ENCODE data around the gene BACE1.
"Not testable (repeated sequence)": the region's sequence is repeated elsewhere in the genome, so short reads cannot be mapped to it uniquely, and the experiment has no call there.

Gene BACE1

GRCh38 chr11:117271208-117271607 is 44.8 kb downstream of the BACE1 start:
- POLR2A ChIA-PET (ENCODE audit: low non-redundant PET), result no interaction called here
- no peak for TF ChIP-seq CTCF (conservative IDR thresholded peaks at IDR 0.05; ENCODE audit: low read depth)
- CTCF ChIA-PET, result interaction anchor here (0.6 kb wide), 1 partner anchor 30 kb away, joined by 3 read pairs; no protein-coding TSS in a partner anchor
- H3K27ac ChIP-seq, result no peak overlapping the region
- no peak for DNase-seq (ENCODE audit: low spot score)

GRCh38 chr11:117269856-117270255 is 46.2 kb downstream of the BACE1 start:
- ChIA-PET POLR2A (ENCODE audit: low non-redundant PET) (no interaction called here), CTCF (interaction anchor here (0.7 kb wide), 1 partner anchor 14 kb away, joined by 3 read pairs; no protein-coding TSS in a partner anchor)
- TF ChIP-seq CTCF (conservative IDR thresholded peaks at IDR 0.05; ENCODE audit: low read depth), result no peak
- DNase-seq (ENCODE audit: low spot score), result no peak
- H3K27ac ChIP-seq, result no peak overlapping the region

GRCh38 chr11:117265745-117266144 is 50.3 kb downstream of the BACE1 start:
- ChIA-PET POLR2A (ENCODE audit: low non-redundant PET) (no interaction called here), CTCF (no interaction called here)

GRCh38 chr11:117264624-117265323 is 51.3 kb downstream of the BACE1 start:
- DNase-seq (ENCODE audit: low spot score); POLR2A ChIA-PET (ENCODE audit: low non-redundant PET); CTCF ChIA-PET: not testable (repeated sequence)

More at GRCh38 chr11:117265745-117266144, 50.3 kb downstream of the BACE1 start:
- TF ChIP-seq CTCF (conservative IDR thresholded peaks at IDR 0.05; ENCODE audit: low read depth), result no peak
- no peak overlapping the region for H3K27ac ChIP-seq
- DNase-seq (ENCODE audit: low spot score), result no peak

GRCh38 chr11:117259417-117259816 is 56.6 kb downstream of the BACE1 start:
- POLR2A ChIA-PET (ENCODE audit: low non-redundant PET), result no interaction called here
- no peak for DNase-seq (ENCODE audit: low spot score)

More at GRCh38 chr11:117264624-117265323, 51.3 kb downstream of the BACE1 start:
- not testable (repeated sequence) for H3K27ac ChIP-seq

GRCh38 chr11:117258576-117258975 is 57.5 kb downstream of the BACE1 start:
- ChIA-PET POLR2A (ENCODE audit: low non-redundant PET) (no interaction called here), CTCF (no interaction called here)
- no peak overlapping the region for H3K27ac ChIP-seq

More at GRCh38 chr11:117259417-117259816, 56.6 kb downstream of the BACE1 start:
- CTCF ChIA-PET, result no interaction called here
- H3K27ac ChIP-seq, result no peak overlapping the region
- no peak for TF ChIP-seq CTCF (conservative IDR thresholded peaks at IDR 0.05; ENCODE audit: low read depth)

More at GRCh38 chr11:117258576-117258975, 57.5 kb downstream of the BACE1 start:
- TF ChIP-seq CTCF (conservative IDR thresholded peaks at IDR 0.05; ENCODE audit: low read depth), result no peak
- no peak for DNase-seq (ENCODE audit: low spot score)
